Inferior parietal cortex (tissue), 1 donor: ENCODE results near the gene IPO9.

Experiments used
- DNase-seq: peaks from one replicate; pipeline ENCODE4 v3.0.0-alpha.2; 2016; ENCODE audit errors: extremely low spot score

Gene IPO9

GRCh38 chr1:201904579-201904978 lies 75.6 kb downstream of the IPO9 start:
- no peak for DNase-seq

GRCh38 chr1:201905234-201905890 lies 76.4 kb downstream of the IPO9 start:
- DNase-seq, result no peak

GRCh38 chr1:201906336-201906735 lies 77.4 kb downstream of the IPO9 start:
- DNase-seq, result no peak

DNA sequence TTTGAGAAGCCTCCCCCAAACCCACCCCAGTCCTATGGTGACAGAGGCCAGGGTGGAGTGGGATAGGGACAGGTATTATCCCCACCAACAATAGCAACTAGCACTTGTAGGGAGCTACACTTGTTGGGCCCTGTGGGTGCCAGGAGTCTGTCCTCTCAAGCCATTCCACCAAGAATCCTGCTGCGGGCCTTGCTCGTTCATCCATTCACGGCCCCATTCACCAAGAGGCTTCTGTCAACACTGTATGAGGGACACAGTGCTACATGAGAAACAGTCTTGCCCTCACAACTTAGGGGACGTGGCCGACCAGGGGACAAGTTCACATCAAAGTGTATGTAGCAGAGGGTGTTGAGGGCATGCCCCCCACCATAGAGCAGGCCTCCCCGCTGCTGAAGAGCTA lies 78.7 kb downstream of the IPO9 start:
- no peak for DNase-seq

DNA sequence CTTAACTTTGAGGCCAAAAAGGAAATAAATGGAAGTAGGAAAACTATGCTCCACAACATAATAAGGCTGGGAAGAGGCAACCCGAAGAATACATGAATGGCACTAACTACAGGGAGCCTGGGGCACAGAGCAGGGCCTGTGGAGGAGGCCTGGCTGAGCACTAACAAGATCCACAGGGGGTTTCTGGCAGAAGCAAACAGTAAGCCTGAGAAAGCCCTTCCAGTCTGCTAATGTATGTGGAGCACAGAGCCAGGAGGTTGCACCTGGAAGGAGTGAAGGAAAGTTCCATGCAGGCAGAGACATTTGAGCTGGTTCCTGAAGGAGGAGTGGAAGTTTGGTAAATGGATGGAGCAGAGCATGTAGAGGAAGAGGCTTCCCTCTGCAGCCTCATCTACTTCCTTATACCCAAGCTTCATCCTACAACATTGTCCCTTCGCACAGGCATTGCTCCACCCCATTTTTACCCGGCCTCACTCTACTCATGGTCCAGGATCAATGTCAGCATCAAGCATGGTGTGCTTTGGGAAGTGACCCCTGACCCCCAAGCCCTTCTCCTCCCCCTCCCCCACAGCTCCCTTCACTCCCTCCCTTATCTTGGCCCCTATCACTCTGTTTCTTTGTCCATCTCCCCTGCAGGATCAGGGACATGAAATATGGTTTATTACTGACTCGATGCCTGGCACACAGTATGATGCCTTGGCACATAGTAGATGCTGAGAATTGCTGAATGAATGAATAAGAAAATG lies 83.0 kb downstream of the IPO9 start:
- DNase-seq, result no peak

- DNase-seq, result no peak
These were observed 83.9 kb downstream of the IPO9 start for GRCh38 chr1:201912832-201913231.

- no peak for DNase-seq
These were observed 85.7 kb downstream of the IPO9 start for GRCh38 chr1:201914456-201915235.

DNA sequence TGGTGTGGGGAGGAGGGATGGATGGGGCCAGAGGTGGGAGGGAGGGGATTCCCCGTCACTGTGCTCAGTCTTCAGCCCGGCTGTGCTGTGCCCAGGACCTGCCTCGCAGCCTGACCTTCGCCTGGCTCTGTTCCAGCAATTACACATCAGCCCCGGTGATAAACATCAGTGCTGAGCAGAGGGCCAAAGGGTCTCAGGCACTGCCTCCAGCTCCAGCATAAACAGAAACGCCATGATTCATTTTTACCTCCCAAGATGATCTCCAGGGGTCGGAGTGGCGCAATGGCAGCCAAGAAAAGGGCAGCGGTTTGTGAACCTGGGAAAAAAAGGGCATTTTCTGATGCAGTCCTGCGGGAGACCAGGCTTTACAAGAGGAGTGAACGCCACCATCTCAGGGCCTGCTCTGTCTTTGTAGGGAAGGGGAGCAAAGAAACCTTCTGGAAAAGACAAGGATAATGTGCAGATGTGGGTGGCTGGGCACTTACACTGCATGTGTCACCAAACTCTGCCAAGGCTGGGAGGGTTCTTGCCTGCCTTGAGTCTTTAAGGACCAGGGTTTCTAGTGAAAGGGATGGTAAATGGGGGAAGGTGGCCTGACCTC lies 87.8 kb downstream of the IPO9 start:
- DNase-seq, result no peak

DNA sequence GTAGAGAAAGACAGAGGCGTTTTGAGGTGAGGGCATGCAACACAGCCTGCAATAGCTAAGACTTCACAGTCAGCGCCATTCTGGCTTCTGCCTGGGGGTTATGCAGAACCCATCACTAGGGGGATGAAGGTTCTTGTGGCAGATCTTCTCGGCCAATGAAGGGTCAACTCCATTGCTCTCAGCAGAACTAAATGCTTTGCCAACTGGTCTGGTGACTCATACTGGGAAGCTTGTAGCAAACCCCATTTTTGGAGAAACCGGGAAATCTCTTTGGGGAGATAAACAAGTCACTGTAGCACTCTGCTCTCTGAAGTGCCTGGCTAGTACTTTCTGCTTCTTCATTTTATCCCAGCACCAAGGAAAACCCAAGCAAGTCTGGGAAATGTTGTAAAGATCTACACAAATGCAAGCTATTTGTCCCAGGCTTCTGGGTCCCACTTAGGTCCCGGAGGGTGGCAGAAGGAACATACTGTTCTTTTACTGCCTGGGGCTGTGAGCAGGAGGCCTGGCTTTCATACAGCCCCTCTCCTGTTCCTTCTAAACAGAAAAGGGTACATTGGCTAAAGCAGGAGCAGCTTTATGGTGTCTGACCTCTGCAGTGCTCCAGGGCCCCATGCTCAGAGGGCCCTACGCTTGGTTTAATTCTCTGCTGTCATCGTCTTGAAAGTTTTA lies 88.5 kb downstream of the IPO9 start:
- no peak for DNase-seq

GRCh38 chr1:201918343-201918742 lies 89.4 kb downstream of the IPO9 start:
- DNase-seq, result no peak

GRCh38 chr1:201921952-201922558 lies 93.1 kb downstream of the IPO9 start:
- DNase-seq, result no peak

GRCh38 chr1:201925301-201925567 lies 96.3 kb downstream of the IPO9 start:
- no peak for DNase-seq

DNA sequence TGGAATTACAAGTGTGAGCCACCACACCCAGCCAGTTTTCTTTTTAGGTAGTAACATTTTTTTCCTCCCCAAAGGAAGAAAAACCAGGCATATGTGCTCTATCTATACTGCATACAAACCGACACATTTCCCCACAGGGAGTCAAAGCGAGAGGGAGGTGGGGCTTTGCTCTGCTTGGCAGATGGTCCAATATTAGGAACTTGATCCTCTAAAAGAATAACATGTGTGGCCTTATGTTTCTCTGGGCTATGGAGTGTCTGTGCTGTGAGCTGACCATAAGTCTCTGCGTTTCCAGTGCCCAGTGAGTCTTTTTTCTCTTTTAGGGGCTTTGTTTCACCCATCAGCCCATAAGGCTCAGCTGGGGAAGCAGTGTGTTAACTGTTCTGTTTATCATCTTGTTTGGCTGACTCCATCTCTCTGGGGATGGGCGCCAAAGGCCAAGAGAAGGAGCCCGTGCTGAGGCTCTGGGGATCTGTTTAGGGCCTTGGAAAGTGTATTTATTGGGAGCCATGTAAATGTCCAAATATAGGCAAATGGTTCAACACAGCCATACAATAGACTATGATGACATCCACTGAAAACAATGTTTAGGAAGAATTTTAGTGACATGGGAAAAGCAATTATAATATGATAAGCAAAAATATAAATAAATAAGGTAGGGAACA lies 97.2 kb downstream of the IPO9 start:
- DNase-seq, result no peak

- DNase-seq, result no peak
These were observed 99.3 kb downstream of the IPO9 start for GRCh38 chr1:201928266-201928665.

- no peak for DNase-seq
These were observed 101.2 kb downstream of the IPO9 start for GRCh38 chr1:201930137-201930536.

GRCh38 chr1:201930803-201931202 lies 101.8 kb downstream of the IPO9 start:
- DNase-seq, result no peak
